NT2/D1 (cell line): ENCODE data around the gene ACOT11.

Experiments
- DNase-seq: peaks from one replicate; pipeline ENCODE4 v3.0.0-alpha.2; 2011; ENCODE audit warnings: low read depth, low spot score
- H3K27me3 ChIP-seq: 2 replicates; pipeline ENCODE4 v1.6.0; 2011; ENCODE audit warnings: mild to moderate bottlenecking; ENCODE audit not compliant: insufficient read length, insufficient read depth
- H3K36me3 ChIP-seq: 2 replicates; pipeline ENCODE4 v1.6.1; 2011; ENCODE audit warnings: mild to moderate bottlenecking, low read length, mixed read lengths; ENCODE audit not compliant: insufficient read depth, insufficient read length
- H3K4me1 ChIP-seq: 2 replicates; pipeline ENCODE4 v1.5.1; 2011; ENCODE audit not compliant: insufficient read depth, insufficient read length
- H3K4me3 ChIP-seq: 2 replicates; pipeline ENCODE4 v1.5.1; 2011; ENCODE audit warnings: low read depth; ENCODE audit not compliant: insufficient read length
- H3K9ac ChIP-seq: 2 replicates; pipeline ENCODE4 v1.6.0; 2011; ENCODE audit warnings: low read depth; ENCODE audit not compliant: insufficient read length
- H3K9me3 ChIP-seq: 2 replicates; pipeline ENCODE4 v1.5.1; 2011; ENCODE audit warnings: mild to moderate bottlenecking, low read length; ENCODE audit not compliant: insufficient read depth
- SUZ12 ChIP-seq: IDR thresholded peaks from 2 replicates; pipeline ENCODE4 v1.6.1; 2011; ENCODE audit not compliant: insufficient read length, insufficient read depth; ENCODE audit errors: extremely low read depth
- YY1 ChIP-seq: IDR thresholded peaks from 2 replicates; pipeline ENCODE4 v1.6.1; 2011; ENCODE audit not compliant: insufficient read length, insufficient read depth
- ZNF274 ChIP-seq: IDR thresholded peaks from 2 replicates; pipeline ENCODE4 v1.6.1; 2011; ENCODE audit warnings: mild to moderate bottlenecking, low read depth, low read length

The ACOT11 gene

DNA sequence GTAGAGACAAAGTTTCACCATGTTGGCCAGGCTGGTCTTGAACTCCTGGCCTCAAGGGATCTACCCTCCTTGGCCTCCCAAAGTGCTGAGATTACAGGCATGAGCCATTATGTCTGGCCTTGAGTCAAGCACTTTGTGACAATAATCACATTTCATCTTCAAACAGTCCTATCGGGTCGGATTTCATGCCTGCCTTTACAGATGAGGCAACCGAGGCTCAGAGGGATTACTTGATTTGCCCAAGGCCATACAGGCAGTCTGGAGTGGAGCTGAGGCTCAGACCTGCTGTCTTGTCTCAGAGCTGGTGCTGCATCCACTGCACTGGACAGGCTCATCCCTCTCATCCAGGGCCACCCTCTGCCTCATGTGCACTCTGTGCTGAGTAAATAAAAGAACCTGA lies 48.7 kb downstream of the ACOT11 start:
- H3K36me3 ChIP-seq, result no peaks in the 10 kb centered on the region
- H3K4me3 ChIP-seq, result no peak overlapping the region
- H3K9me3 ChIP-seq, result no peaks in the 10 kb centered on the region
- TF ChIP-seq YY1, result no peak
- TF ChIP-seq ZNF274, result no peak
- no peak for TF ChIP-seq SUZ12
- DNase-seq, result no peak
- H3K27me3 ChIP-seq, result no peaks in the 10 kb centered on the region
- H3K4me1 ChIP-seq, result peaks cover 24% of the 10 kb centered on the region
- no peak overlapping the region for H3K9ac ChIP-seq

DNA sequence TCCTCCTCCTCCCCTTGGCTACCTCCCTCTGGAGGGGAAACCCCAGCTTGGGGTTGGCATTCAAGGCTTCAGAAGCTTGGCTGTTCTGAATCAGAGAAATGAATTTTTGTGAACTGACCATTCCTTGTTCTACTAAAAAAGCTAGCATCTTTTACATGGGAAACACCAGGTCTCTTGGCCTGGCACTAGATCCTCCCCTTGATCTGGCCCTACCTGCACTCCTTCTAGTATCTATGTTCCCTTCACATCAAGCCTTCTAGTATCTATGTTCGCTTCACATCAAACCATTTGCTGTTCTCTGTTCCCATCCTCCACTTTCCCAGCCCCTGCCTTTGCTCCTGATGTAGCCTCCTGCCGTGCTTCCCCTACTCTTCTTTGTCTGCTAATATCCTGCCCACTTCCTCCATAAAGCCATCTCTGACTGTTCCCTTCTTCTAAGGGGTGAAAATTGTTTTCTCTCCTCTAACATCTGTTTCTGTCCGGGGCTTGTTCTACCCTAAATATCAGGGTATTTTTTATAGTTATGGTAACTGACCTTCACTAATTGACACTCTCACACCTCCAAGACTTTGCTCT lies 49.5 kb downstream of the ACOT11 start:
- peaks cover 27% of the 10 kb centered on the region for H3K4me1 ChIP-seq
- TF ChIP-seq ZNF274 (no peak), YY1 (no peak), SUZ12 (no peak)
- no peak overlapping the region for H3K9ac ChIP-seq
- H3K27me3 ChIP-seq, result no peaks in the 10 kb centered on the region
- H3K9me3 ChIP-seq, result no peaks in the 10 kb centered on the region
- no peak overlapping the region for H3K4me3 ChIP-seq
- H3K36me3 ChIP-seq, result no peaks in the 10 kb centered on the region
- no peak for DNase-seq

DNA sequence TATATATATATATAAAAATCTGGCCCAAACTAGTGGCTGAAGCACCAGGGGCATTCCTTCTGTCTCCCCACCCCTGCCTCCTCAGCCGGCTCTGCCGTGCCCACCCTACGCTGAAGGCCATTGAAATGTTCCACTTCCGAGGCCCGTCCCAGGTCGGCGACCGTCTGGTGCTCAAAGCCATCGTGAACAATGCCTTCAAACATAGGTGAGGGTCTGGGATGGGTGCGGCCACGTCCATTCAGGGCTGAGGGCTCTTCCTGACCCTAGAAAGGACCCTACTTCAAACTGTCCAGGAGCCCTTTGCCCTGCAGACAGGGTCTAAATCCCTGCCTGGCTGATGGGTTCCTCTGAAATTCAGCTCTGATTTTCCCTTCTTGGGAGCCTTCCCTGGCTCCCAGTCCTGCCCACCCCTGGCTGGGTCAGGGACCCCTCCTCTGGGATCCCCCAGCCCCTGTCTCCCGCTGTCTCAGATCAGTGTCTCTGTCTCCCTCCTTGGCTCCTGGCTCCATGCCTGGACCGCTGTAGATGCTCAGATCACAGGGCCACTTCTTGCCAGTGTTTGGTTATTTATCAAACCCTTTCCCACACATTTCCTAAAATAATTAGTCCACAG lies 51.3 kb downstream of the ACOT11 start:
- no peak for DNase-seq
- Histone ChIP-seq H3K36me3 (no peaks in the 10 kb centered on the region), H3K9ac (no peak overlapping the region), H3K9me3 (no peaks in the 10 kb centered on the region), H3K27me3 (no peaks in the 10 kb centered on the region), H3K4me3 (no peak overlapping the region), H3K4me1 (peaks cover 17% of the 10 kb centered on the region)
- no peak for TF ChIP-seq ZNF274
- TF ChIP-seq YY1, result no peak
- no peak for TF ChIP-seq SUZ12

DNA sequence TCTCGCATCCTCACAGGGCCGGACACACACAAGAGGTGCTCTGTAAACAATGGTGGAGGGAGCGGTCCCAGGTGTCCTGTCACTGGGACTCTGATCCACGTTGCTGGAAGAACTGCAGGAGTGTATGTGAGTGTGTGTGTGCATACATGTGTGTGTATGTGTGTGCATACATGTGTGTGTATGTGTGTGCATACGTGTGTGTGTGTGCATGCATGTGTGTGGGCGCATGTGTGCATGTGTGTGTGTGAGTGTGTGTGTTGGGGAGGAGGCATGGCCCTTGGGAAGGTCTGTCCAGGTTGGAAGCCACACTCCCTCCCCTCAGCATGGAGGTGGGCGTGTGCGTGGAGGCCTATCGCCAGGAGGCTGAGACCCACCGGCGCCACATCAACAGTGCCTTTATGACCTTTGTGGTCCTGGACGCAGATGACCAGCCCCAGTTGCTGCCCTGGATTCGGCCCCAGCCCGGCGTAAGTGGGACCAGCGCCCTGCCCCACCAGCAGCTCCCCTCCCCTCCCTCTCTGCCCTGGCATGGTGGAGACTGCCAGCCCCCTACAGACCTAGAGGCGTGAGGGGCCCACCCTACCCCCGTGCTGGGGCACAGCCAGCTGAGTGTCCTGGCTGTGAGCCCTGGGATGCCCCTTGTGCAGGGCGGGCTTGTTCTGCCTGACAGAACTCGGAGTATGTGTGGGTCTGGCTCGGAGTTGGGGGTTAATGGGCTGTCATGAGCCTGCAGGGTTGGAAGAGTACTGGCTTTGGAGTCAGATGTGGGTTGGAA lies 53.1 kb downstream of the ACOT11 start:
- H3K9ac ChIP-seq, result peak overlapping the region; percentile 21
- H3K27me3 ChIP-seq, result no peaks in the 10 kb centered on the region
- no peak for DNase-seq
- H3K9me3 ChIP-seq, result no peaks in the 10 kb centered on the region
- peaks cover 14% of the 10 kb centered on the region for H3K4me1 ChIP-seq
- no peaks in the 10 kb centered on the region for H3K36me3 ChIP-seq
- TF ChIP-seq YY1 (no peak), SUZ12 (no peak), ZNF274 (no peak)
- no peak overlapping the region for H3K4me3 ChIP-seq

DNA sequence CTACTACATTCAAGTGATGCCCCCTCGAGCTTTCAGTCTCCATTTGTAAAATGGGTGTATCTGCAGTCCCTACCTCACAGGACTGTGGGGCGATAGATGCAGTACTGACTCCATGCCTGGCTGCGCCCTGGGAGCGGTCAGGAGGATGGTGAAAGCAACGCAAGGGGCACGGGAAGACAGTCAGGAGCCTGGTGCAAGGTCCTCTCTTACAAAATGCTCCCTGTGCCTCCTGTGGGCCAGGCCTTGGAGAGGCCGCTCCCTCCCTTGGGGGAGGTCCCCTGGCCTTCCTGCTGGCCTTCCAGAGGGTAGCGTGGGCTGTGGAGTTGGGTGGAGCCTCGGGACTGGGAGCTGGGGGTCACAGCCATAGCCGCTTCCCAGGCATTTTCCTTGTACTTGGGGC lies 53.7 kb downstream of the ACOT11 start:
- no peak for DNase-seq
- no peaks in the 10 kb centered on the region for H3K27me3 ChIP-seq
- H3K4me1 ChIP-seq, result peaks cover 12% of the 10 kb centered on the region
- no peak overlapping the region for H3K4me3 ChIP-seq
- H3K9me3 ChIP-seq, result no peaks in the 10 kb centered on the region
- no peak overlapping the region for H3K9ac ChIP-seq
- no peaks in the 10 kb centered on the region for H3K36me3 ChIP-seq
- TF ChIP-seq SUZ12, result no peak
- TF ChIP-seq YY1, result no peak
- TF ChIP-seq ZNF274, result no peak

DNA sequence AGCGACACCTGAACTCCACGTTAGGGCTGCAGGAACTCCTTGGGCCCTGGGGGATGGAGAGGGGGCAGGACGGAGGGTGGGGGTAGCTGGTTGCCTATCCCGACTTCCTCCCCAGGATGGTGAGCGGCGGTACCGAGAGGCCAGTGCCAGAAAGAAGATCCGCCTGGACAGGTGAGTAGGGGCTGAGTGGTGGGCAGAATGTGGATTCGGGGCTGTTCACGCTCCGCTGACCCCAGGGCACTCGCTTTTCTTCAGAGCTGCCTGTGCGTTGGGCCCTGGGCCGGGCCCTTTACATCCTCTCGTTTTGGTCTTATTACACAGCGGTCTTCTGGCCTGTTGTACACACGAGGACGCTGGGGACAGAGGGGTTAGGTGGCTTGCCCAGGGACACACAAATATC lies 54.5 kb downstream of the ACOT11 start:
- TF ChIP-seq SUZ12, result no peak
- TF ChIP-seq YY1, result no peak
- TF ChIP-seq ZNF274, result no peak
- Histone ChIP-seq H3K9me3 (no peaks in the 10 kb centered on the region), H3K9ac (no peak overlapping the region), H3K4me3 (no peak overlapping the region), H3K4me1 (peaks cover 12% of the 10 kb centered on the region), H3K36me3 (no peaks in the 10 kb centered on the region), H3K27me3 (no peaks in the 10 kb centered on the region)
- DNase-seq, result no peak

DNA sequence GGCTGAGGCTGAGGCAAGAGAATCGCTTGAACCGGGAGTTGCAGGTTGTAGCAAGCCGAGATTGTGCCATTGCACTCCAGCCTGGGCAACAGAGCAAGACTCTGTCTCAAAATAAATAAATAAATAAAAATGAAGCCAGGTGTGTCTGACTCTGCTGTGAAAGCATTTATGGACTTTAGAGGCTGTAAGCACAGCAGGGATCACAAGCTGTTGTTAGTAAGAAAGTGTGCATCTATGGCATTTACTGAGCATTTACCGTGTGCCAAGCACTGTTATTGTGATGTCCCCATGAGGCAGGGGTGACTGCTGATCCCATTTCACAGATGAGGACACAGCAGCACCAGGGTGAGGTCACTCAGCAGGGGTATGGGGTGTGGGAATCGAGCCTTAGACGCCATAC lies 55.2 kb downstream of the ACOT11 start:
- H3K36me3 ChIP-seq, result no peaks in the 10 kb centered on the region
- peaks cover 12% of the 10 kb centered on the region for H3K4me1 ChIP-seq
- no peak overlapping the region for H3K4me3 ChIP-seq
- H3K9ac ChIP-seq, result no peak overlapping the region
- H3K9me3 ChIP-seq, result no peaks in the 10 kb centered on the region
- no peak for TF ChIP-seq SUZ12
- no peak for TF ChIP-seq ZNF274
- no peak for TF ChIP-seq YY1
- no peak for DNase-seq
- no peaks in the 10 kb centered on the region for H3K27me3 ChIP-seq
